ENCODE results near the gene HIP1. TPM values are rescaled to one million over a fixed set of nuclear protein-coding genes. Genes with fewer than 3 reads are reported as not detected.

Gene HIP1
- total RNA-seq, 1 experiment from 2014 or later, result 43.3 TPM

DNA sequence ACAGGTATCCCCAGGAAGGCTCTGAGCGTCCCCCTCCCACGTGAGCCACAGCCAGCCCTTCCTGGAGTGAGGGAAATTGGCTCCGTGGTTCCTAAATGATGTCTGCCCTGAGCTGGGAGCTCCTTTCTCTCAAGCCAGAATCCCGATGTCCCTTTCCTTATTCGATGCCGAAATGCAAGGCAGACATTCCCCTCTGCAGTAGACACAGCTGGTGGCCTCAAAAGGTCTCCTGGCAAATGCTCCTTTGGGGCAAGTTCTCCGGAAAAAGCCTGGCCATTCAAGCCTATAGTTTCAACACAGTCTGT lies 98.9 kb downstream of the HIP1 start:
- POLR2A ChIA-PET, result no interaction called here
- no TSS peak for BruUV-seq (replicated peaks)
- in situ Hi-C loops (cut with HindIII; ENCODE audit: low pct_unique_long_range_greater_than_20kb, low sequenced_read_pairs) (no loop called here), intact Hi-C loops (cut with micrococcal nuclease; ENCODE audit: unreplicated experiment) (loop anchor here (10.0 kb wide), 2 partner anchors 95 to 125 kb away; partner anchors contain the start of gene HIP1)
- TF ChIP-seq, protein P1, sequence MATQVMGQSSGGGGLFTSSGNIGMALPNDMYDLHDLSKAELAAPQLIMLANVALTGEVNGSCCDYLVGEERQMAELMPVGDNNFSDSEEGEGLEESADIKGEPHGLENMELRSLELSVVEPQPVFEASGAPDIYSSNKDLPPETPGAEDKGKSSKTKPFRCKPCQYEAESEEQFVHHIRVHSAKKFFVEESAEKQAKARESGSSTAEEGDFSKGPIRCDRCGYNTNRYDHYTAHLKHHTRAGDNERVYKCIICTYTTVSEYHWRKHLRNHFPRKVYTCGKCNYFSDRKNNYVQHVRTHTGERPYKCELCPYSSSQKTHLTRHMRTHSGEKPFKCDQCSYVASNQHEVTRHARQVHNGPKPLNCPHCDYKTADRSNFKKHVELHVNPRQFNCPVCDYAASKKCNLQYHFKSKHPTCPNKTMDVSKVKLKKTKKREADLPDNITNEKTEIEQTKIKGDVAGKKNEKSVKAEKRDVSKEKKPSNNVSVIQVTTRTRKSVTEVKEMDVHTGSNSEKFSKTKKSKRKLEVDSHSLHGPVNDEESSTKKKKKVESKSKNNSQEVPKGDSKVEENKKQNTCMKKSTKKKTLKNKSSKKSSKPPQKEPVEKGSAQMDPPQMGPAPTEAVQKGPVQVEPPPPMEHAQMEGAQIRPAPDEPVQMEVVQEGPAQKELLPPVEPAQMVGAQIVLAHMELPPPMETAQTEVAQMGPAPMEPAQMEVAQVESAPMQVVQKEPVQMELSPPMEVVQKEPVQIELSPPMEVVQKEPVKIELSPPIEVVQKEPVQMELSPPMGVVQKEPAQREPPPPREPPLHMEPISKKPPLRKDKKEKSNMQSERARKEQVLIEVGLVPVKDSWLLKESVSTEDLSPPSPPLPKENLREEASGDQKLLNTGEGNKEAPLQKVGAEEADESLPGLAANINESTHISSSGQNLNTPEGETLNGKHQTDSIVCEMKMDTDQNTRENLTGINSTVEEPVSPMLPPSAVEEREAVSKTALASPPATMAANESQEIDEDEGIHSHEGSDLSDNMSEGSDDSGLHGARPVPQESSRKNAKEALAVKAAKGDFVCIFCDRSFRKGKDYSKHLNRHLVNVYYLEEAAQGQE (IDR thresholded peaks at IDR 0.05; ENCODE audit: insufficient read depth in 1 of 2, low read depth in 2 of 2, low read length in 1 of 2), result no peak
- TF ChIP-seq TCF7L2 (IDR thresholded peaks at IDR 0.05; ENCODE audit: low read depth, low read length) (no peak), POLR2AphosphoS5 (IDR thresholded peaks at IDR 0.05; ENCODE audit: low read depth, low read length) (no peak), CTCF (IDR thresholded peaks at IDR 0.05) (no peak), SIN3A (IDR thresholded peaks at IDR 0.05; ENCODE audit: borderline replicate concordance, insufficient read depth, low read depth, low read length) (no peak)
- H3K4me1 ChIP-seq (ENCODE audit: control insufficient read depth, insufficient read depth, low read length), result peaks cover 11% of the 10 kb centered on the region
- no peaks in the 10 kb centered on the region for H3K9me3 ChIP-seq (ENCODE audit: control insufficient read depth, insufficient read depth, low read depth, low read length)
- peak; percentile 32; the same call in 1 of the 2 replicates for ATAC-seq
- peak overlapping the region; percentile 57 to 59 for H3K4me3 ChIP-seq (ENCODE audit: low read depth in 2 of 2, low read length in 2 of 2)
- H3K27ac ChIP-seq (ENCODE audit: low read length), result peak overlapping the region; percentile 75
- CTCF ChIA-PET, result no interaction called here
- H3K36me3 ChIP-seq (ENCODE audit: control insufficient read depth, insufficient read depth, low read length), result no peaks in the 10 kb centered on the region
- H3K27me3 ChIP-seq (ENCODE audit: control insufficient read depth, insufficient read depth, low read length), result no peaks in the 10 kb centered on the region
- DNase-seq (ENCODE audit: low read depth, low spot score), result no peak

DNA sequence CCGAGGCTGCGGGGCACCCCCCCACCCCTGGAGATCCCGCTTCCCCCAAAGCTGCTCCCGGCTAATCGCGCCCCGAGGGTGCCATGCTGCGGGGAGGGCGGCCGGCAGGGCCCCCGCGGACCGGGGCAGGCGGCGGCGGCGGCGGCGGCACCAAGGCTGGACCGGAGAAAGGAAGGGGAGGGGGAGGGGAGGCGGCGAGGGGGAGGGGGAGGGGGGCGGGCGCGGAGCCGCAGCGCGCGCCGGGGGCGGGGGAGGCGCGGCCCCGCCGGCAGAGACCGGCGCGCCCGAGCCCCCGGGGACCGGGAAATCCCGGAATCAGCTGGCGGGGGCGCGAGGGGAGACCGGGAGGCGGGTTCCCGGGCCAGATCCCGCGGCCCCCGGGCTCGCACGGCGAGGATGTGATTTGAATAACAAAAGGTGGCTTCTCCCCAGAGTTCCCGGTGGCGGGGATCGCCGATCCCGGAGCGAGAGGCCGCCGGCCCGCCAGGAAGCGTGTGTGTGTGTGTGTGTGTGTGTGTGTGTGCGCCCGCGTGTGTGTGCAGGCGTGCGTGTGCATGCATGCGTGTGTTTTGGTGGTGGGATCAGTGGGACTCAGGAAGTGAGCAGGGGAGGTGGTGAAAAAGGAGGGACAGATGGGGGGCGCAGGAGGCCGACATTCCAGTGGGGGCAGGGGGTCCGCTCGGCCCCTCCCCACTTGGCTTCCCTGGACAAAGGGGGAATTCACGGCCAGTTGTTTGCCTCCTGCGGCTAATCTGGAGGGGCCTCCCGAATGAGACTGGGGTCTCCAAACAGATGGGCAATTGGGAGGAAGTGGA lies 99.5 kb downstream of the HIP1 start:
- H3K27ac ChIP-seq (ENCODE audit: low read length), result peak overlapping the region; percentile 75

More for the DNA sequence above, 99.5 kb downstream of the HIP1 start:
- Histone ChIP-seq H3K27me3 (ENCODE audit: control insufficient read depth, insufficient read depth, low read length) (no peaks in the 10 kb centered on the region), H3K4me3 (ENCODE audit: low read depth in 2 of 2, low read length in 2 of 2) (peak overlapping the region; percentile 59 to 67), H3K9me3 (ENCODE audit: control insufficient read depth, insufficient read depth, low read depth, low read length) (no peaks in the 10 kb centered on the region), H3K36me3 (ENCODE audit: control insufficient read depth, insufficient read depth, low read length) (no peaks in the 10 kb centered on the region), H3K4me1 (ENCODE audit: control insufficient read depth, insufficient read depth, low read length) (peaks cover 11% of the 10 kb centered on the region)
- CTCF ChIA-PET, result no interaction called here
- POLR2A ChIA-PET, result no interaction called here
- in situ Hi-C loops (cut with HindIII; ENCODE audit: low pct_unique_long_range_greater_than_20kb, low sequenced_read_pairs) (no loop called here), intact Hi-C loops (cut with micrococcal nuclease; ENCODE audit: unreplicated experiment) (no loop called here)
- ATAC-seq, result peak; percentile 60
- TF ChIP-seq, protein P1 (IDR thresholded peaks at IDR 0.05; ENCODE audit: insufficient read depth in 1 of 2, low read depth in 2 of 2, low read length in 1 of 2), result no peak
- no peak for TF ChIP-seq TCF7L2 (IDR thresholded peaks at IDR 0.05; ENCODE audit: low read depth, low read length)
- no TSS peak for BruUV-seq (replicated peaks)
- DNase-seq (ENCODE audit: low read depth, low spot score), result no peak
